ENCODE measurements around the gene PTPN6.

The PTPN6 gene

DNA sequence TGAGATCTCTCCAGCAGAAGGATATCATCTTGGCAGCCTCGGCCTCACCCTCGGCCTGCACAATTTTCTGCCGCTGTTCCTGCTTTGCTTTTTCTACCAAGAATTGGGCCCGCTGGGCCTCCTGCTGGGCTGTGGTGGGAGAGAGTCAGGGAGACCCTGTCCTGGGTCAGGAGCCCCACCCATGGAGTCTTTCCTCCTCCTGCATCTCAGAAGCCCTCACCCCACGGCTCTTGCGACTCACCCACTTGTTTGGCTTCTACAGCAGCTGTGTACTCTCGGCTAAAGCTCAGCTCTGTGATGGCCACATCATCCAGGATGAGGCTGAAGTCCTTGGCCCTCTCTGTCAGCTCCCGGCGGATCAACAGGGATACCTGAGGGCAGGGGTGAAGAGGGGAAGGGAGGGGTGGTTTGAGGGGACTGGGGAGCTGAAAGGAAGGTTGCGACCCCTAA is 16.5 kb downstream of the PTPN6 start:
- TF ChIP-seq TAF1 (IDR thresholded peaks at IDR 0.05; ENCODE audit: borderline replicate concordance, low read depth, low read length) (no peak), POLR2AphosphoS5 (IDR thresholded peaks at IDR 0.05; ENCODE audit: low read depth, low read length) (no peak), POLR2A (IDR thresholded peaks at IDR 0.05; ENCODE audit: low read depth, low read length) (no peak)
- DNase-seq (ENCODE audit: insufficient read length) = no peak
- no peak for FAIRE-seq

DNA sequence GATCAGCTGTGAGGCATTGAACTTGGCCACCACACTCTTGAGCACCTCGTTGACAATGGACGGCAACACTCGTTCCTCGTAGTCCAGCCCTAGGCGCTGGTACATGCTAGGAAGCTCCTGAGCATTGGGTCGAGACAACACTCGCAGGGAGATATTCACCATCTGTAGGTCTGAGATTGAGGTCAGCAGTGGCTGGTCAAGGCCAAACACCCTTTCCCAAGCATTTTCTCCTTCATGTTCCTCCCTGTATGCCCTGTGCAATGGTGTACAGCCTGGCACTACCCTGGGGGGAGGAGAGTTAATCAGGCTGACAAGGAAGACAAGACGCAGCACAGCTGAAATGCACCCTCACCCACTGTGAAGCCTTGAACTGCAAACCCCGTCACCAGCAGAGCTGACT is 17.3 kb downstream of the PTPN6 start:
- FAIRE-seq (no peak), DNase-seq (ENCODE audit: insufficient read length) (no peak)
- no peak for TF ChIP-seq POLR2AphosphoS5 (IDR thresholded peaks at IDR 0.05; ENCODE audit: low read depth, low read length)
- no peak for TF ChIP-seq TAF1 (IDR thresholded peaks at IDR 0.05; ENCODE audit: borderline replicate concordance, low read depth, low read length)
- TF ChIP-seq POLR2A (IDR thresholded peaks at IDR 0.05; ENCODE audit: low read depth, low read length) = no peak

DNA sequence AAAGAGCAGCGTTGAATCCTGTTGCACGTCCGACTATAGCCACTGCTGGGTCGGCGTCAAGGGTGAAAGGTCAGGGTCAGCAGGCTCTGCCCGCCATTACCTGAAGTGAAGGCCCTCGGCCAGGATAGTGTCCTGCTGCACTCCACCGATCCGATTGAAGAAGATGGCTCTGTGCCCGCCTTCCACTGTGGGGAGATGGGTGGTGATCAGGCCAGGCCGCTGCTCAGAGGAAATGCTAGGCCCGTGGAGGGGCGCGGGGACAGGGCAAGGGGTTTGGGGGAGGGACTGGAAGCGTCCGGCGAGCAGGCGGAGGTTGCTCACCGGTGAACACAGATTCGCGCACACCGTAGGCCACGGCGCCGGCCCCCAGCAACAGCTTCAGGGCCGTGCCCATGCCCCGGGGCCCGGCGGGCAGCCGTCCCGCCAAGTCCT is 19.0 kb downstream of the PTPN6 start:
- DNase-seq (ENCODE audit: insufficient read length) = no peak
- TF ChIP-seq TAF1 (IDR thresholded peaks at IDR 0.05; ENCODE audit: borderline replicate concordance, low read depth, low read length) (no peak), POLR2A (IDR thresholded peaks at IDR 0.05; ENCODE audit: low read depth, low read length) (no peak), POLR2AphosphoS5 (IDR thresholded peaks at IDR 0.05; ENCODE audit: low read depth, low read length) (no peak)
- peak; percentile 14 for FAIRE-seq

DNA sequence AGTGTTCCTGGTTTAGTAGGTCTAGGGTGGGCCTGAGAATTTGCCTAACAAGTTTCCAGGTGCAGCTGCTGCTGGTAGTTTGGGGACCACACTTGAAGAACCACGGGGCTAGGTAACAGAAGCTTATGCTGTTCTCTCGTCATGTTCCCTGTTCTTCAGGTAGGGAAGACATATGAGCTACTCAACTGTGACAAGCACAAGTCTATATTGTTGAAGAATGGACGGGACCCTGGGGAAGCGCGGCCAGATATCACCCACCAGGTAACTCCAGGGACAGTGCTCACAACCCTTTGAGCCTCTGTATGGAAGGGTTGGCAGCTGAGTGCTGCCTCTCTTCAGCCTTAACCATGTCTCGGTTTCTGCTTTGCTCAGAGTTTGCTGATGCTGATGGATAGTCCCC is 23.0 kb downstream of the PTPN6 start:
- no peak for DNase-seq (ENCODE audit: insufficient read length)
- FAIRE-seq = no peak
- TF ChIP-seq POLR2A (IDR thresholded peaks at IDR 0.05; ENCODE audit: low read depth, low read length) (peak; percentile 38), POLR2AphosphoS5 (IDR thresholded peaks at IDR 0.05; ENCODE audit: low read depth, low read length) (0 out of 2 replicates have a peak, but pooled peaks have one; percentile 27), TAF1 (IDR thresholded peaks at IDR 0.05; ENCODE audit: borderline replicate concordance, low read depth, low read length) (no peak)

DNA sequence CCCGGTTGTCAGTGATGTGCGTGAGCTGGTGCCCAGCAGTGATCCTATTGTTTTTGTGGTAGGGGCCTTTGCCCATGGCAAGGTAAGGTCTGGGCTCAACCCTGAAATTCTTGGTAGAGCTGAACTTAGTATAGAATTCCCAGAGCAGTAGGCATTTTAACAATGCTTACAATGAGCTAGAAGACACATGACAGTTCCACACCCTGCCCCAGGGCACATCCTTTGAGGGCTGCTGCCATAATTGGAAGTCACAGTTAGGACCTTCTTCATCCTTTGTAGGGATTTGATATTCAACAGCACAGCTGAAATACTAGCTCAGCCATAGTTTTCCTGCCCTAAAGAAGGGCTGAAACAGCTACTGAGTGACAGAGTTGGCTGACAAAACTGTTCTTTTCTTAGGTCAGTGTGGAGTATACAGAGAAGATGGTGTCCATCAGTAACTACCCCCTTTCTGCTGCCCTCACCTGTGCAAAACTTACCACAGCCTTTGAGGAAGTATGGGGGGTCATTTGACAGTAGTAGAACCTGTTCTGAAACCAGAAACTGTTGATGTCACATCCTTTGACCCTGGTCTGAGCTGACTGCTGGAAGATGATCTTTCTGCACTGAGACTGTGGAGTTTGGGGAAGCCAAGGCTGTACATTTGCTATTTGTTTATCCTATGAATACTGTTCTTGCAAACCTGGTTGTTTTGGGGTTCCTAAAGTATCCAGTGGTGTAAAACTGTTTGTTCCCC is 24.3 kb downstream of the PTPN6 start:
- TF ChIP-seq POLR2AphosphoS5 (IDR thresholded peaks at IDR 0.05; ENCODE audit: low read depth, low read length) (0 out of 2 replicates have a peak, but pooled peaks have one; percentile 42), POLR2A (IDR thresholded peaks at IDR 0.05; ENCODE audit: low read depth, low read length) (no peak)
- no peak for FAIRE-seq
- DNase-seq (ENCODE audit: insufficient read length) = no peak

DNA sequence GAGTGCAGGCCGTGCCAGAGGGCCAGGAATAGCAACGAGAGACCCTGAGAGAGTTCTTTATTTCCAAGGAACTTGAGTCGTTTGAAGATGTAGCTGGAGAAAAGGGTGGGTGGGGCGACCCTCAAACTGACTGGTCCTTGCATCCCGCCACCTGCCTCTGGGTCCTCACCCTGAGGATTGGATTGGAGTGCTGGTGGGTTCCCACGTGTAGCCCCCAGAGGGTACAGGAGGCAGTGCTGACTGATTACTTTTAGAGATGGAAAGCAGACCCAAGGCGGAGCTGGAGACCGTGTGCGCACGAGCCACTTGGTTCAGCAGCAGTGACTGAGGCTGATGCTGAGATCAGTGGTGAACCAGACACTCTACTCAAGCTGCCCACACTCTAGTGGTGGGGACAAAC is 26.5 kb downstream of the PTPN6 start:
- FAIRE-seq (no peak), DNase-seq (ENCODE audit: insufficient read length) (no peak)
- TF ChIP-seq POLR2A (IDR thresholded peaks at IDR 0.05; ENCODE audit: low read depth, low read length) = no peak
- no peak for TF ChIP-seq POLR2AphosphoS5 (IDR thresholded peaks at IDR 0.05; ENCODE audit: low read depth, low read length)
- TF ChIP-seq TAF1 (IDR thresholded peaks at IDR 0.05; ENCODE audit: borderline replicate concordance, low read depth, low read length) = no peak

DNA sequence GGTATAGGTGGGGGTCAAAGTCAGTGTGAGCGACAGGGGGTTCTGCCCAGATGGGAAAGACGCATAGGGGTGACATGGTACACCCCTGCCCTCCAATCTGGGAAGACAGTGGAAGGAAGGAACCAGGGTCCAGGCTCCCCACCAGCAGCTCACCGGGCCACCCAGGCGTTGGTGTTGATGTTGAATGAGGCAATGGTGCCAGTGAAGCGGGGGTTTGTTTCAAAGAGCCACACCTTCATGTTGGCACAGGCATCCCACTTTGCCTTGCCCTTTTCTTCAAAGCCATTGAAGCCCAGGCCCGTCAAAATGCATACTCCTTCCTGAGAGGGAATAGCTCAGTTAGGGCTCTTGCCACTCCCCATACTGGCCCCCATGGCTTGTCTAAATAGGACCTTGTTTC is 27.0 kb downstream of the PTPN6 start:
- DNase-seq (ENCODE audit: insufficient read length) (no peak), FAIRE-seq (no peak)
- TF ChIP-seq TAF1 (IDR thresholded peaks at IDR 0.05; ENCODE audit: borderline replicate concordance, low read depth, low read length) (no peak), POLR2AphosphoS5 (IDR thresholded peaks at IDR 0.05; ENCODE audit: low read depth, low read length) (peak; percentile 69; the same call in 1 of the 2 replicates), POLR2A (IDR thresholded peaks at IDR 0.05; ENCODE audit: low read depth, low read length) (no peak)

DNA sequence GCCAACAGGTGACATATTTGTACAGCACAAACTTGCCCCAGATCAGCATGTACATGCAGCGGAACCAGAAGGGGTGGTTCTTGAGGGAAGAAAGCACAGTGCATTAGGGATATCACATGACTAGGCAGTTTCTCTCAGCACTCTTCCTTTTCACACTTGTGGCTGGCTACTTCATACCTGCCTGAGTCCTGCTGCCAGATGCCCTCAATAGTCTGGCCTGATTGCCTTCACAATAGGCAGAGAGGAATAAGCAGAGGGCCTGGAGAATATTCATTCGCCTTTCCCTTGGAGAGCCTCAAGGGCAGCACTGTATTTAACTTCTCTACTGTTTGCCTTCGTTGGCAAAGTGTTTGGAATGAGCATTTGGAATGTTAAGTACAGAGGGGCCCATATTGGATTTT is 27.5 kb downstream of the PTPN6 start:
- TF ChIP-seq TAF1 (IDR thresholded peaks at IDR 0.05; ENCODE audit: borderline replicate concordance, low read depth, low read length) (no peak), POLR2AphosphoS5 (IDR thresholded peaks at IDR 0.05; ENCODE audit: low read depth, low read length) (peak; percentile 17; the same call in 1 of the 2 replicates), POLR2A (IDR thresholded peaks at IDR 0.05; ENCODE audit: low read depth, low read length) (no peak)
- FAIRE-seq (no peak), DNase-seq (ENCODE audit: insufficient read length) (no peak)

DNA sequence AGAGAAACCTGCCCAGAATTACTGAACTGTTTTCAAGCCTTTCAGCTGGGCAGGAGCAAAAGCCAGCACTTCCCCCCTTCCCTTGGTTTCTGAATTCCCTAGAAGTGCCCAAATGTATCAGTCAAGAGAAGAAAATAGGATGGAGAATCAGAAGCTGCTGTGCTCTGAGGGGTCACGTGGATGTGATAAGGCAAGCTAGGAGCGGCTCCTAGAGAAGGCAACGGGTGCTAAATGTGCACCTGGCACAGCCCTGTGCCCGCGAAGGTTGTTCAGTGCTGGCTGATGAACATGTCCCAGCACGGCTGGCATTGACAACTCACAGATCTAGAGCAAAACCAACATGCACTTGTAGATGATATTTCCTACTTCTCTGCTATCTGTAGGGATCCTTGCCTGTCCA is 27.9 kb downstream of the PTPN6 start:
- no peak for FAIRE-seq
- TF ChIP-seq POLR2A (IDR thresholded peaks at IDR 0.05; ENCODE audit: low read depth, low read length) (peak; percentile 49), POLR2AphosphoS5 (IDR thresholded peaks at IDR 0.05; ENCODE audit: low read depth, low read length) (peak; percentile 11; the same call in 1 of the 2 replicates), TAF1 (IDR thresholded peaks at IDR 0.05; ENCODE audit: borderline replicate concordance, low read depth, low read length) (no peak)

DNA sequence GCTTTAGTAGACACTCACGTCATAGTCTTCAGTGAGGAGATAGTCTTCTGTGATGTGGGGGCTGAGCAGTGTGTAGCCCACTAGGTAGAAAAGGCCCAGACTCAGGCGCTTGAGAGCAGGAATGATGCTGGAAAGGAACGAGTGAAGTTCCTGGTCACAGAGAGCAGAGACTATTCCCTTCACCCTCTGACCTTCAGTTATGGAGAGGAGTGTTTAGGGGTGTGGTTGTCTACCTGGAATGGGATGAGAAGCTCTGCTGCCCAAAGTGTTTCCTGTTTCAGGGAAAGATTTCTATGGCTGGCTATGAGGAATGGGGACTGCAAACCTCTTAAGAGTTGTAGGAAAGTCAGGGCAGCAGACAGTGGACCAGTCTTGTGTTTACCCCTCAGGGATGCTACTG is 28.3 kb downstream of the PTPN6 start:
- TF ChIP-seq POLR2A (IDR thresholded peaks at IDR 0.05; ENCODE audit: low read depth, low read length) (peak; percentile 44), TAF1 (IDR thresholded peaks at IDR 0.05; ENCODE audit: borderline replicate concordance, low read depth, low read length) (no peak)
- FAIRE-seq = no peak

More for the DNA sequence above, 27.9 kb downstream of the PTPN6 start:
- DNase-seq (ENCODE audit: insufficient read length) = no peak

DNA sequence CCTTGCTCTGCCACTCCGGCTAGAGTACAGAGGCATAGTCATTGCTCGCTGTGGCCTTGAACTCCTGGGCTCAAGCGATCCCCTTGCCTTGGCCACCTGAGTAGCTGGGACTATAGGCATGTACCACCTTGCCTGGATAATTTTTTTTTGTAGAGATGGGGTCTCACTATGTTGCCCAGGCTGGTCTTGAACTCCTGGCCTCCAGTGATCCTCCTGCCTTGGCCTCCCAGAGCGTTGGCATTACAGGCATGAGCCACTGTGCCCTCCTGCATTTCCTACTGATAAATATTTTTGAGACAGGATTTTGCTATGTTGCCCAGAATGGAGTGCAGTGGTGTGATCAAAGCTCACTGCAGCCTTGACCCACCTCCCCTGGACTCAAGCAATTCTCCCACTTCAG is 28.9 kb downstream of the PTPN6 start:
- FAIRE-seq (no peak), DNase-seq (ENCODE audit: insufficient read length) (no peak)
- no peak for TF ChIP-seq TAF1 (IDR thresholded peaks at IDR 0.05; ENCODE audit: borderline replicate concordance, low read depth, low read length)
- no peak for TF ChIP-seq POLR2AphosphoS5 (IDR thresholded peaks at IDR 0.05; ENCODE audit: low read depth, low read length)
- no peak for TF ChIP-seq POLR2A (IDR thresholded peaks at IDR 0.05; ENCODE audit: low read depth, low read length)

More for the DNA sequence above, 28.3 kb downstream of the PTPN6 start:
- no peak for DNase-seq (ENCODE audit: insufficient read length)

DNA sequence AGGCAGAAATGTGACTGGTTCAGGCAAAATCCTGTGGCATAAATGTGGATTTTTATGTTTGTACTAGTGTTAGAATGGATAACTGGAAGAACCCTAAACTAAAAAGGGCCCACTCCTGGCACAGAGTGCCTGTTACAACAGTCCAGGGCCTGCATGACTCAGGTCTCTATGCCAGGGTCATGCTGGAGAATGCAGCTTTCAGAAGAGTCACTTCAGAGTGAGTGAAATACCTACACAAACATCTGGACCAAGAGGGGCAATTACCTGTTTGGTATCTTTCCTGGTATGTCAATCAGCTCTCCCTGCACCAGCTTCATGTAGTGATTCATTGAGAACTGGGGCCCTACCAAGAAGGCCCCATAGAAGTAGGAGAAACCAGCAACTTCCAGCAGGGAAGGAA is 29.6 kb downstream of the PTPN6 start:
- TF ChIP-seq POLR2AphosphoS5 (IDR thresholded peaks at IDR 0.05; ENCODE audit: low read depth, low read length) = no peak
- TF ChIP-seq POLR2A (IDR thresholded peaks at IDR 0.05; ENCODE audit: low read depth, low read length) = no peak
- no peak for TF ChIP-seq TAF1 (IDR thresholded peaks at IDR 0.05; ENCODE audit: borderline replicate concordance, low read depth, low read length)
- FAIRE-seq (no peak), DNase-seq (ENCODE audit: insufficient read length) (no peak)

Data from GM12892 (cell line).